Measurements from ENCODE around the gene UBE2E2. TPM values are rescaled to one million over a fixed set of nuclear protein-coding genes. Genes with fewer than 3 reads are reported as not detected.

The UBE2E2 gene
- total RNA-seq, 3 donors from 2014 or later (not counting 1 experiment from before 2014, with no cell fraction given) = 4.8 to 6.1 (median 5.3) TPM

DNA sequence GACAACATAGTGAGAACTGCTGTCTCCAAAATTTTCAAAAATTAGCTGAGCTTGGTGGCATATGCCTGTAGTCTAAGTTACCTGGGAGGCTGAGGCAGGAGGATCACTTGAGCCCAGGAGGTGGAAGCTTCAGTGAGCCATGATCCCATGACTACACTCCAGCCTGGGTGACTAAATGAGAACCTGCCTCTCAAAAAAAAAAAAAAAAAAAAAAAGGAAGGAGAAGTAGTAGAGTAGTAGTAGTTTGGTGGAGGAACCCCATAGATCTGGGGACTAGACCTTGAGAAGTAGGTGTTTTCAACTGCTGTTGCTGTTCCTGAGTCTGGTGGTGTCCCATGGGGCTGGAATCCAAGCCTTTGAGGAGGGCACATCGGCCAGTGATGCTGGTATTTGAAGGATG is 38.4 kb upstream of the UBE2E2 start:
- H3K4me1 ChIP-seq (ENCODE audit: control insufficient read depth, insufficient read depth, low read length) = no peaks in the 10 kb centered on the region
- no peak overlapping the region for H3K27ac ChIP-seq (ENCODE audit: low read length)
- no peak overlapping the region for H3K4me3 ChIP-seq (ENCODE audit: low read length)
- Mint-ChIP-seq H3K4me1 (no peaks in the 10 kb centered on the region), H3K4me3 (no peak overlapping the region), H3K27ac (no peak overlapping the region), H3K9me3 (peaks cover 0 to 2% of the 10 kb centered on the region in 2 donors), H3K36me3 (no peaks in the 10 kb centered on the region), H3K27me3 (ENCODE audit: low read depth in 2 of 2) (peaks cover 5 to 10% of the 10 kb centered on the region in 2 donors)
- ATAC-seq (no peak), DNase-seq (no peak)
- H3K36me3 ChIP-seq (ENCODE audit: control insufficient read depth, insufficient read depth, low read length) = no peaks in the 10 kb centered on the region
- TF ChIP-seq, protein P1, sequence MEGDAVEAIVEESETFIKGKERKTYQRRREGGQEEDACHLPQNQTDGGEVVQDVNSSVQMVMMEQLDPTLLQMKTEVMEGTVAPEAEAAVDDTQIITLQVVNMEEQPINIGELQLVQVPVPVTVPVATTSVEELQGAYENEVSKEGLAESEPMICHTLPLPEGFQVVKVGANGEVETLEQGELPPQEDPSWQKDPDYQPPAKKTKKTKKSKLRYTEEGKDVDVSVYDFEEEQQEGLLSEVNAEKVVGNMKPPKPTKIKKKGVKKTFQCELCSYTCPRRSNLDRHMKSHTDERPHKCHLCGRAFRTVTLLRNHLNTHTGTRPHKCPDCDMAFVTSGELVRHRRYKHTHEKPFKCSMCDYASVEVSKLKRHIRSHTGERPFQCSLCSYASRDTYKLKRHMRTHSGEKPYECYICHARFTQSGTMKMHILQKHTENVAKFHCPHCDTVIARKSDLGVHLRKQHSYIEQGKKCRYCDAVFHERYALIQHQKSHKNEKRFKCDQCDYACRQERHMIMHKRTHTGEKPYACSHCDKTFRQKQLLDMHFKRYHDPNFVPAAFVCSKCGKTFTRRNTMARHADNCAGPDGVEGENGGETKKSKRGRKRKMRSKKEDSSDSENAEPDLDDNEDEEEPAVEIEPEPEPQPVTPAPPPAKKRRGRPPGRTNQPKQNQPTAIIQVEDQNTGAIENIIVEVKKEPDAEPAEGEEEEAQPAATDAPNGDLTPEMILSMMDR (IDR thresholded peaks at IDR 0.05) = no peak
- no peaks in the 10 kb centered on the region for H3K9me3 ChIP-seq (ENCODE audit: control insufficient read depth, insufficient read depth, low read length)
- 88% methylated on average over 1 of the region's 1 CpG for WGBS (ENCODE audit: insufficient coverage)
- intact Hi-C loops (cut with micrococcal nuclease) = no loop called here
- no peaks in the 10 kb centered on the region for H3K27me3 ChIP-seq (ENCODE audit: control insufficient read depth, insufficient read depth, low read length)

DNA sequence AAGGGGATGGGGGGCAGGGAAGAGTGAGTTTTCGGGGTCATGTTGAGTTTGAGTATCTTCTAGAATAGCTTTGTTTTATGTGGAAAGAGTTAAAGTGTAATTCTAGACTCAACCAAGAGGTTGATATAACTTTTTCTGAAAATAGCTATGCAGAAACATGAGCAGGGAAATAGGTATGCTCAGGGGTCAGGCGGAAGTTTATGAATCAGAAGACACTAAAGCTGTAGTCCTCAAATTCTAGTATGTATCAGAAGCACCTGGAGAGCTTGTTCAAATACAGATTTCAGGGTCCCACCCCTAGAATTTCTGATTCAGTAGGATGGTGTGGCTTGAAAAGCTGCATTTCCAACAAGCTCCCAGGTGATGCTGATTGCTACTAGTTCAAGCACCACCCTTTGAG is 37.6 kb upstream of the UBE2E2 start:
- no peaks in the 10 kb centered on the region for H3K9me3 ChIP-seq (ENCODE audit: control insufficient read depth, insufficient read depth, low read length)
- no peaks in the 10 kb centered on the region for H3K36me3 Mint-ChIP-seq
- peaks cover 5 to 18% of the 10 kb centered on the region in 2 donors for H3K27me3 Mint-ChIP-seq (ENCODE audit: low read depth in 2 of 2)
- H3K27me3 ChIP-seq (ENCODE audit: control insufficient read depth, insufficient read depth, low read length) = no peaks in the 10 kb centered on the region
- 80% methylated on average over 2 of the region's 2 CpGs for WGBS (ENCODE audit: insufficient coverage)
- H3K4me1 Mint-ChIP-seq = no peaks in the 10 kb centered on the region
- H3K36me3 ChIP-seq (ENCODE audit: control insufficient read depth, insufficient read depth, low read length) = no peaks in the 10 kb centered on the region
- H3K27ac ChIP-seq (ENCODE audit: low read length) = no peak overlapping the region
- H3K4me1 ChIP-seq (ENCODE audit: control insufficient read depth, insufficient read depth, low read length) = no peaks in the 10 kb centered on the region
- no peak overlapping the region for H3K4me3 Mint-ChIP-seq
- ATAC-seq (no peak), DNase-seq (no peak)
- intact Hi-C loops (cut with micrococcal nuclease) = no loop called here
- TF ChIP-seq, protein P1 (IDR thresholded peaks at IDR 0.05) = no peak
- H3K4me3 ChIP-seq (ENCODE audit: low read length) = no peak overlapping the region
- H3K27ac Mint-ChIP-seq = no peak overlapping the region
- peaks cover 0 to 7% of the 10 kb centered on the region in 2 donors for H3K9me3 Mint-ChIP-seq

DNA sequence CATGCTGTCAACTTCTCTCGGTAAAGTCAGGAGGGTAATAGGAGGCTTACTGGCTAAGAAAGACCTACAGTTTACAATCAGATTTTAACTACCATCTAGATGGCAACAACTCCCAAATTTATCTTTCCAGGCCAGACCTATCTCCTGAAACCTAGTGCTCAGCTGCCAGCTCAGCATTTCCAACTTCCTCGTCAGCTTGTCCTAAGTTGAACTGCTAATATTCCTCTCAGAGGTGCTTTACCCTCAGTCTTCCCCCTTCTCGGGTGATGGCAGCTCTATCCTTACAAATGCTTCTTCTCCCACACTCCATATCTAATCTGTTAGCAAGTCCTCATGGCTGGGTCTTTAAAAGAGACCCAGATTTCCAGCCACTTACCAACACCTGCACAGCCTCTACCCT is 36.9 kb upstream of the UBE2E2 start:
- no peak for DNase-seq
- Mint-ChIP-seq H3K27ac (no peak overlapping the region), H3K9me3 (peaks cover 0 to 7% of the 10 kb centered on the region in 2 donors), H3K4me3 (no peak overlapping the region), H3K4me1 (no peaks in the 10 kb centered on the region), H3K36me3 (no peaks in the 10 kb centered on the region), H3K27me3 (ENCODE audit: low read depth in 2 of 2) (peaks cover 5 to 18% of the 10 kb centered on the region in 2 donors)
- TF ChIP-seq, protein P1 (IDR thresholded peaks at IDR 0.05) = no peak
- WGBS (ENCODE audit: insufficient coverage) = 66% methylated on average over 2 of the region's 3 CpGs
- H3K9me3 ChIP-seq (ENCODE audit: control insufficient read depth, insufficient read depth, low read length) = no peaks in the 10 kb centered on the region
- H3K27ac ChIP-seq (ENCODE audit: low read length) = no peak overlapping the region
- no peaks in the 10 kb centered on the region for H3K4me1 ChIP-seq (ENCODE audit: control insufficient read depth, insufficient read depth, low read length)
- no peak for ATAC-seq
- intact Hi-C loops (cut with micrococcal nuclease) = no loop called here
- no peaks in the 10 kb centered on the region for H3K36me3 ChIP-seq (ENCODE audit: control insufficient read depth, insufficient read depth, low read length)
- no peaks in the 10 kb centered on the region for H3K27me3 ChIP-seq (ENCODE audit: control insufficient read depth, insufficient read depth, low read length)
- no peak overlapping the region for H3K4me3 ChIP-seq (ENCODE audit: low read length)

DNA sequence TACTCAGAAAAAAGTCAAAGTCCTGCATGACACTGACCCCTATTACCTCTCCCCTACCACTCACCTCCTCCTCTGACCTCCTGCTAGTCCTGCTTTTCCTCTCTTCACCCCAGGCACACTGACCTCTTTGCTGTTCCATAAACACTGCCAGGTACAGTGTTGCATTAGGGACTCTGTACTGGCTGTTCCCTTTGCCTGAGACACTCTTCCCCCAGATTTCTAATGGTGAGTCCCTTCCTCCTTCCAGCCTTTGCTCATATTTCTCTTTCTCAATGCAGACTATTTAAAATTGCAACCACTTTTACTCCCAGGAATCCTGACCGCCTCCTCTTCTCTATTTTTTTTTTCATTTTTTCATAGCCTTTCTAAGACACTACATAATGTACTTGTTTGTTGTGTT is 36.3 kb upstream of the UBE2E2 start:
- H3K27me3 ChIP-seq (ENCODE audit: control insufficient read depth, insufficient read depth, low read length) = no peaks in the 10 kb centered on the region
- H3K4me1 ChIP-seq (ENCODE audit: control insufficient read depth, insufficient read depth, low read length) = no peaks in the 10 kb centered on the region
- ATAC-seq (no peak), DNase-seq (no peak)
- H3K27ac ChIP-seq (ENCODE audit: low read length) = no peak overlapping the region
- H3K36me3 Mint-ChIP-seq = no peaks in the 10 kb centered on the region
- no peaks in the 10 kb centered on the region for H3K9me3 ChIP-seq (ENCODE audit: control insufficient read depth, insufficient read depth, low read length)
- H3K4me1 Mint-ChIP-seq = no peaks in the 10 kb centered on the region
- peaks cover 0 to 7% of the 10 kb centered on the region in 2 donors for H3K9me3 Mint-ChIP-seq
- no peak overlapping the region for H3K4me3 Mint-ChIP-seq
- H3K27me3 Mint-ChIP-seq (ENCODE audit: low read depth in 2 of 2) = peaks cover 5 to 18% of the 10 kb centered on the region in 2 donors
- no CpG with 5 or more reads among the region's 1 CpG for WGBS (ENCODE audit: insufficient coverage)
- TF ChIP-seq, protein P1 (IDR thresholded peaks at IDR 0.05) = no peak
- no peak overlapping the region for H3K4me3 ChIP-seq (ENCODE audit: low read length)
- no peak overlapping the region for H3K27ac Mint-ChIP-seq
- no peaks in the 10 kb centered on the region for H3K36me3 ChIP-seq (ENCODE audit: control insufficient read depth, insufficient read depth, low read length)
- intact Hi-C loops (cut with micrococcal nuclease) = no loop called here

Measured in natural killer cell (primary cell).